Lower leg skin (tissue), 3 donors: Measurements from ENCODE around the gene HEATR5A.

Source experiments
- CTCF ChIP-seq, 3 donors: fragments of 450-650 bp; IDR thresholded peaks; one replicate each; pipeline ENCODE4 v1.5.1; 2016; ENCODE audit warnings: antibody characterized with exemption in 3 of 3, mild to moderate bottlenecking in 3 of 3, moderate library complexity in 2 of 3
- POLR2A ChIP-seq, 2 donors: fragments of 450-650 bp; IDR thresholded peaks; one replicate each; pipeline ENCODE4 v1.6.1; 2016 to 2017; ENCODE audit warnings: antibody characterized with exemption in 2 of 2, mild to moderate bottlenecking in 1 of 2, moderate library complexity in 1 of 2

DNA sequence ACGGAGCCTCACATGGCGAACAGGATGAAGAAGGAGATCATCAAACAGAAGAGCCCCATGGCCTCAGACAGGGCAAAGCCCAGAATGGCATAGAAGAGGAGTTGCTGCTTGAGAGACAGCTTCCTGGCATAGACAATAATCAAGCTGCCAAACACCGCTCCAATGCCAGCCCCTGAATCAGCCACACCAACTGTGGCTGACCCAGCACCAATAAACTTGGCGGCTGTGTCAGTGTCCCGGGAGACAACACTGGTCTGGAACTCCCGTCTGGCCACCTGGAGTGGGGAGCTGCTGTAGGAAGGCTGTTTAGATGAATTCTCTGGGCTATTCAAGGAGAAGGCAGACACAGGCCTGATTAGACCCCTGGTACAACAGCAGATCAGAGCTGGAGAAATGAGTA is 100.1 kb downstream of the HEATR5A start:
- TF ChIP-seq CTCF (IDR thresholded peaks at IDR 0.05) (no peak), POLR2A (IDR thresholded peaks at IDR 0.05) (no peak)
